AG09319 (cell line): ENCODE measurements around the gene HLA-DMA.

ENCODE experiments used
- DNase-seq: peaks from one replicate; pipeline ENCODE4 v3.0.0-alpha.2; 2010; ENCODE audit warnings: low read depth; ENCODE audit errors: extremely low read depth
- TF ChIP-seq, protein P1 (sequence below): IDR thresholded peaks from 2 replicates; pipeline ENCODE4 v1.5.1; 2011; ENCODE audit warnings: low read depth, mild to moderate bottlenecking, inconsistent platforms, low read length, moderate library complexity

Gene HLA-DMA

DNA sequence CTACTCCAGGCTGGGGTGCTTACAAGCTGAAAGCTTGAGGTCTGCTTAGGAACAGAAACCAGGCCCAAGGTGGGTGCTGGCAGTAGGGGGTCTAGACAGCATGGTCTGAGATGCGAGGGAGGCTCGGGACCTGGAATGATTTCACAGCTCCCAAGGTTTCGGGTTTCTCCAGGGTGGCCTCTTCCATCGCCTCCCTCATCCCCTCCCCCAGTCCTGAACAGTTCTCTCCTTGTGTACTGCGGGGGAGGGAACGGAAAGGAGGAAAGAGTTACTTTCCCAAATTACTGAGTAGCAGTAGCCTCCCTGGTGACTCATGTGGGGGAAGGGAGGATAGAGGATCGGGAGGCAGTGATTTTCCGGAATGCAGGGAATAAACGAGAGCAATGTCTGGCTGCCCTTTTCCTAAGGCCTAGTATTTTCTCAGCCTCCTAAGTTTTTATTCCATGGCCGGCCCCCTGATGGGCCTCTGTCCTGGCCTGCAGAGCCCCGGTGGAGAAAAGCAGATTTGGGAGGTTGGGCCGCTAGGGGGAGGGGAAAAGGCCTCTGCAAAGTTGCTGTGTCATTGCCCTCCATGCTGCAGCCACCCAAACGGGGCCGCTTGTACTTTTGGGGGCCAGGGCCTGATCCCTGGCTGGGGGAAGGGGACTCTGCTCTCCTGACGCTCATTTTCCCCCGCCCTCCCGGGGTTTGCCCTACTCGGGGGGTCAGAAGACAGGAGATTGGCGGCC is 17.0 kb upstream of the HLA-DMA start:
- TF ChIP-seq, protein P1, sequence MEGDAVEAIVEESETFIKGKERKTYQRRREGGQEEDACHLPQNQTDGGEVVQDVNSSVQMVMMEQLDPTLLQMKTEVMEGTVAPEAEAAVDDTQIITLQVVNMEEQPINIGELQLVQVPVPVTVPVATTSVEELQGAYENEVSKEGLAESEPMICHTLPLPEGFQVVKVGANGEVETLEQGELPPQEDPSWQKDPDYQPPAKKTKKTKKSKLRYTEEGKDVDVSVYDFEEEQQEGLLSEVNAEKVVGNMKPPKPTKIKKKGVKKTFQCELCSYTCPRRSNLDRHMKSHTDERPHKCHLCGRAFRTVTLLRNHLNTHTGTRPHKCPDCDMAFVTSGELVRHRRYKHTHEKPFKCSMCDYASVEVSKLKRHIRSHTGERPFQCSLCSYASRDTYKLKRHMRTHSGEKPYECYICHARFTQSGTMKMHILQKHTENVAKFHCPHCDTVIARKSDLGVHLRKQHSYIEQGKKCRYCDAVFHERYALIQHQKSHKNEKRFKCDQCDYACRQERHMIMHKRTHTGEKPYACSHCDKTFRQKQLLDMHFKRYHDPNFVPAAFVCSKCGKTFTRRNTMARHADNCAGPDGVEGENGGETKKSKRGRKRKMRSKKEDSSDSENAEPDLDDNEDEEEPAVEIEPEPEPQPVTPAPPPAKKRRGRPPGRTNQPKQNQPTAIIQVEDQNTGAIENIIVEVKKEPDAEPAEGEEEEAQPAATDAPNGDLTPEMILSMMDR, result peak; percentile 14
- peak; percentile 94 for DNase-seq

DNA sequence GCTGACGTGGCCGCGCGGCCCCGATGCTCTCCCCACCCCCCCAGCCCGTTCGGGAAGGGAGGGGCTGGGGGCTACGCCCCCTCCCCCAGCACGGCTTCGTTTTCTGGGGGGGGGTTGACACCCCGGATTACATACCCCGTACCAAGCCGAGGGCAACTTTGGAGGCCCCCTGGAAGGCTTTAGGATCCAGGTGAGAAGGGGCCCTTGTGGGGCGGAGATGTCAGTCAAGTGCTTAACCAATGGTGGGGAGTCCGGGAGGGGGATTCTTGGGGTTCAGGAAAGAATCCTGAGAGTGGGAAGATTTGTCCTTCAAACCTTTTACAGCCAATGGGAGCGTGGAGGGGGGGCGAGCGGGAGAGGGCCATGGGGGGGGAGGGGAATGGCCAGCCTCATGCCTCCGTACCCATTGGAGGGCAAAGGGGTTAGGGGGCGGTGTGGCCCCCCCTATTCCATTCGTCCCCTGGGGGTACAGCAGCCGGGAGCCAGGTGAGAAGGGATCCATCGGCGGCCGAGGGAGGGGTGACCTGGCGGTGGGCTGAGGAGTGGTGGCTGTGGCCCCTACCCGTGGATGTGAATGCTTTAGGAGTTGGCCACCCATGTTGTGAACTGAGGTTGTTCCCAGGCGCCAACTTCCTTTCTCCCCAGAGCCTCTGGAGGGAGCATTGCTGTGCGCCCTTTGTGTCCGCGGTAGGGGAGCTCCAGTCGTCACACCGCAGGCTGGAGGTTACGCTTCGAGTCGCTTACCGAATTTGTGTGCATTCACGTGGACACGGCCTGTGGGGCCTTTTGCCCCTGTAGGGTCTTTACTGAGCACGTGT is 16.2 kb upstream of the HLA-DMA start:
- TF ChIP-seq, protein P1, result peak; percentile 16
- peak; percentile 63 for DNase-seq

DNA sequence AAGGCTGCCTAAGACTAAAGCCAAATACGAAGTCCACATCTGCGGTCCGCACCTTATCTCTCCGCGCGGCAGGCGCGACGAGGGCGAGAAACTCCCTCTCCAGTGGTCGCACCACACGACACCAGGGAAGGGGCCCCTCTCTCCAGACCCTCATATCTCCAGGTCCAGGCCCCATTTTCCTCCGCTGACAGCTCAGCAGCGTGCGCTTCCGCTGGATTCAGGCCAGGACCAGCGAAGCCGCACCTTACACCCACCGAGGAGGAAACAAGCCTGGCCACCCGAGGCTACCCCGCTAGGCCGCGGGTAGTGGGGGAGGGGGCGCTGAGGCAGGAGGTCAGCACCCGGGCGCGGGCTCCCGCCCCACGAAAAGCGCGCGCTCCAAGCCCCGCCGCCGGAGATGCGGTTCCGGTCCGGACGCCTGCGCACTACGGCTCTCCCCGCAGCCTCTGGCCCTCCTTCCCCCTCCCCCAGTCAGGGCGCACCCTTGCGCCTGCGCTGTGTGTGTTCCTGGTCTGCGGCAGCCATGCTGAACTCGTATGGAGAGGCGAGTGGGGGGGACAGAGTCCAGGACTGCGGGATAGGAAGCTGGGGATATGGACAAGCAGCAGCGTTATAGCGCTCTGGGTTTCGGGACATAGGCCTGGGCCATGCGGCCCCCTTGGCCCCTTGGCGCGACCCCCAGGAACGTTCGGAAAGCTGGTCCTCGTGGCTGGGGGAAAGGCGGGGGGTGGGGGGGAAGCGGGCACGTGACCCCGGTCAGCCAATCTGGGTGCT is 15.4 kb upstream of the HLA-DMA start, which contains the start of gene BRD2:
Gene BRD2, plus strand, starts transcription at position 502 of the 774 bp plus-strand sequence. CDS start 4,305 bp downstream, outside the sequence.
- DNase-seq, result peak; percentile 93
- TF ChIP-seq, protein P1, result no peak

DNA sequence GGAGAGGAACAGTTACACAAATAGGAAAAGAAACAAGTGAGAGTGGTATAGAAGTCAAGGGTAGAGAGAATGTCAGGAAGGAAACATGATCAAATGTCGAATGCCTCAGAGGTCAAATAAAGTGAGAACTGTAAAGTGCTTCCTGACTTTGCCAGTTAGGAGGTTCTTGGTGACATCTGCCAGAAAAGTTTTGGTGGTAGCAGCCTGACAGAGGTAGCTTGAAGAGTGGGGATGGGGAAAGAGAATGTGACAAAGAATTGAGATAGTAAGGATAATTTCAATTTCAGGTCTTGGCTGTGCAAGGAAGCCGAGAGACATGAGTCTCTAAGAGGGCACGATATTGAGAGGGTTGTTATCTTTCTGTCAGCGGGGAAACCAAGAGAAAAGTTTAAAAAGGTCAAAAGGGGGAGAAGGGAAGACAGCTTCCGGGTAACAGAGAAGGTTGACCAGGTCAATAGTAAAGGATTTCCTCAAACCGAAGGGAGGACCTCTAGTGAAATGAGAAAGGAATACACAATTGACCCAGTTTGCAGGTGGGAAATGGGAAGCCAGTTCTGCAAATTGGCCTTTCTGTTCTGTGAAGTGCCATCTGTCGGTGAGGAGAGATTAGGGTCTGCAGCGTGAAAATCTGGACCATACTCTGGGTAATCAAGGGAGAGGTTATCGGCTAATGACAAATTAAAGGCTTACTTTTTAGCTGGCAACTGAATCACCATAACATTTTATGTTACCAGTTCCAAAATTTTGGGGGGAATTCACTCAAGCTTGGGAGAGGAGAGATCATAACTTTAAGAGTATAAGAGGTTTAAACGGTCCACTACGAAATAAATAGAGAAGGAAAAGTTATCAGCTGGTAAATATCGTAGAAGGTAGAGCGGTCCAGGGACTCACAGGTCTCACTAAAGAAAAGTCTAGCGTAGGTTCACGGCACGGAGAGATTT is 14.5 kb upstream of the HLA-DMA start:
- DNase-seq, result no peak
- TF ChIP-seq, protein P1, result peak; percentile 63

DNA sequence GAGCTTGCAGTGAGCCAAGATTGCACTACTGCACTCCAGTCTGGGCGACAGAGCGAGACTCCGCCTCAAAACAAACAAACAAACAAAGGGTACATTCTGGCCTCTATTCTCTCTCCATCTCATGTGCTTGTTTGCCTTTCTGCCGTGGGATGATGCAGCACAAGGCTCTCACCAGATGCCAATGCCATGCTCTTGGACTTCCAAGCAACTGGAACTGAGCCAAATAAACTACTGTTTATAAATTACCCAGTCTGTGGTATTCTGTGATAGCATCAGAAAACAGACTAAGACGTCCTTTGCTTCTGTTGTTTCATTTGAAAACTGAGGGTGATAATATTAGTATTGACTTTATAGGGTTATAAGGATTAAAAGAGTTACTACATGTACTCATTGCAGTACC is 11.9 kb upstream of the HLA-DMA start:
- TF ChIP-seq, protein P1, result no peak
- DNase-seq, result no peak

DNA sequence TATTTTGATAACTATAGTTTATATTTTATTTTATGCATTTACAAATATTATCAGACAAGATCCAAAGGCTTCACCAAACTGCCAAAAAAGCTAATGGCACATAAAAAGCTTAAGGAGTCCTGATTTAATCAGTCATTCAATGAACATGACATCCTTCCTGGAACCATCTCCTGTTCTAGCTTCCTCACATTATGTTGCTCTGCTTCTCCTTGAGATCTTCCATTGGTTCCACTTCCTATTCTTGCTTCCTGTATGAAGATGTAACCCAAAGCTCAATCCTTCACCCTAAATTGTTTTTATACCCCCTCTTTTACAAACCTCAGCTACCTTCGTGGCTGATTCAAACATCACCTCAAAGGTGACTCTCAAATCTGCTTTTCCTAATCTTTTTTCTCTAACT is 11.0 kb upstream of the HLA-DMA start:
- DNase-seq, result no peak

More for the DNA sequence above, 11.0 kb upstream of the HLA-DMA start:
- TF ChIP-seq, protein P1, result no peak
